GM13977 (cell line): ENCODE results near the gene CFAP46.

Experiments
- DNase-seq: peaks from one replicate; pipeline ENCODE4 v3.0.0; 2012; ENCODE audit warnings: low spot score
- in situ Hi-C: fragments of 300-500 bp; cut with MboI; formaldehyde crosslinking; loops from one replicate; pipeline ENCODE4 v1.12.0; 2022; ENCODE audit warnings: low sequenced_read_pairs, low pct_unique_long_range_greater_than_20kb, mixed read lengths, inconsistent platforms; ENCODE audit not compliant: unreplicated experiment
- TF ChIP-seq, protein P1 (sequence below): IDR thresholded peaks from 2 replicates; pipeline ENCODE4 v1.5.1; 2012; ENCODE audit warnings: mild to moderate bottlenecking, control low read depth; ENCODE audit not compliant: insufficient read depth; ENCODE audit errors: extremely low read depth, missing control alignments

The CFAP46 gene

DNA sequence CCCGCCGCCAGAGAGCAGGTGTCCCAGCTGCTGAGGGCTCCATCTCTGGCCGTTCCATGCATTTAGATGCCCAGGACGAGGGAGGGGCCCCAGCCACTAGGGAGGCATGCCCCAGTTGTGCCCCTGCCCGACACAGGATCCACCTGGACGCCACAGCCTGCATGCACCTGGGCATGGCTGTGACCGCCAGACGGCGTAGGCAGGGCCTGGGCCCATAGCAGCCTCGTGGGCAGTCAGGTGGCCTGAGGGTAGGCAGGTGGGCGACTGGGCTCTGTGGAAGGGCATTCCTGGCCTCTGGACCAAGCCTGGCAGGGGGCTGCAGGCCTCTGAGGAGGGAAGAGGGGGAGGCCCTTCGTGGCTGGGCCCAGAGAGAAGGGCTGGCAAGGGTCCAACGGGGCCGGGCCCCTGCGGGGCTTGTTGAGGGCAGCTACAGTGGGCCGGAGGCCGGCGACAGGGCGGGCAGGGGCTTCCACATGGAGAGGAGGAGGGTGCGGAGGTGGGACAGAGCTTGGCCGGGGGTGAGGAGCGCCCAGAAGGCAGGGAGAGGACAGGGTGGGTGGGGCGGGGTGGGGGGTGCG, 80.4 kb downstream of the CFAP46 start:
- in situ Hi-C loops, result no loop called here
- TF ChIP-seq, protein P1, sequence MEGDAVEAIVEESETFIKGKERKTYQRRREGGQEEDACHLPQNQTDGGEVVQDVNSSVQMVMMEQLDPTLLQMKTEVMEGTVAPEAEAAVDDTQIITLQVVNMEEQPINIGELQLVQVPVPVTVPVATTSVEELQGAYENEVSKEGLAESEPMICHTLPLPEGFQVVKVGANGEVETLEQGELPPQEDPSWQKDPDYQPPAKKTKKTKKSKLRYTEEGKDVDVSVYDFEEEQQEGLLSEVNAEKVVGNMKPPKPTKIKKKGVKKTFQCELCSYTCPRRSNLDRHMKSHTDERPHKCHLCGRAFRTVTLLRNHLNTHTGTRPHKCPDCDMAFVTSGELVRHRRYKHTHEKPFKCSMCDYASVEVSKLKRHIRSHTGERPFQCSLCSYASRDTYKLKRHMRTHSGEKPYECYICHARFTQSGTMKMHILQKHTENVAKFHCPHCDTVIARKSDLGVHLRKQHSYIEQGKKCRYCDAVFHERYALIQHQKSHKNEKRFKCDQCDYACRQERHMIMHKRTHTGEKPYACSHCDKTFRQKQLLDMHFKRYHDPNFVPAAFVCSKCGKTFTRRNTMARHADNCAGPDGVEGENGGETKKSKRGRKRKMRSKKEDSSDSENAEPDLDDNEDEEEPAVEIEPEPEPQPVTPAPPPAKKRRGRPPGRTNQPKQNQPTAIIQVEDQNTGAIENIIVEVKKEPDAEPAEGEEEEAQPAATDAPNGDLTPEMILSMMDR, result no peak
- no peak for DNase-seq

DNA sequence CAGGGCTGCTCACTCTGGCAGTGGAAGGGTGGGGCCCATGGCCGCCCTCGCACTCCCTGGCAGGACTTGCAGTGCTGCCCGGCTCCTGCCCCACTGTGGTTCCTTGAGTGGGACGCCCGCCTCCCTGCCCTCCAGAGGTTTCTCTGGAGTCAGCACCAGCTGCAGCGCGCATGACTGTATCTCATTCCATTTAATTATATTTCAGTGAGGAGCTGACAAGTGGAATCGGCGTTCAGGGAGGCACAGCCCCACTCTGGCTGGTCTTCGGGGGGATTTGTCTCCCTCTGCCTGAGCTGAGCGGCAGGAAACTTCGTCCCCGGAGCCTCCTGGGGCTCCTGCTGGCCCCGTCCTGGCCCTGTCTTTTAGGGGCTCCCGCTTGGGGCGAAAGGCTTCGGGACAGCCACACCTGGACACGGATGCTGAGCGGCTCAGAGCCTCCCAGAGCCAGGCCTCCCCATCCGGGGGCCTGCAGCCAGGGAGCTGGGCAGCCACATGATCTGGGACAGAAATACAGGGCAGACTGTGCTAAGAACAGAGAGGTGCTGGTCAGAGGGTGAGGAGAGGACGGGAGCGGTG, 81.2 kb downstream of the CFAP46 start:
- TF ChIP-seq, protein P1, result no peak
- no peak for DNase-seq
- in situ Hi-C loops, result no loop called here

DNA sequence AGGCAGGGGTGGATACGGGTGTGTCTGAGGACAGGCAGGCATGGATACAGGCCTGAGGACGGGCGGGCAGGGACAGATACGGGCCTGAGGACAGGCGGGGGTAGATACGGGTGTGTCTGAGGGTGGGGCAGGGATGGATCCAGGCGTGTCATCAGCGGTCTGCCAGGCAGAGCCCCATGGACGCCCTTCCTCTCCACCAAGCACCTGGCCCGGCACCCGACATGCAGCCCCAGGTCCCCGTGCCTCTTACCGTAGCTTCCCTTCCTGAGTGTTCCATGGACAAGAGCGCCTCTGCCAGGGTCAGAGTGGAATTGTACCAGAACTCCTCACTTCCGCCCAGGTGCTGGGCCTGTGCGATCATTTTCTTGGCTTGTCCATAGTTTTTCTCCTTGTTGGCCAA, 81.8 kb downstream of the CFAP46 start:
- in situ Hi-C loops, result no loop called here
- no peak for DNase-seq
- TF ChIP-seq, protein P1, result no peak

DNA sequence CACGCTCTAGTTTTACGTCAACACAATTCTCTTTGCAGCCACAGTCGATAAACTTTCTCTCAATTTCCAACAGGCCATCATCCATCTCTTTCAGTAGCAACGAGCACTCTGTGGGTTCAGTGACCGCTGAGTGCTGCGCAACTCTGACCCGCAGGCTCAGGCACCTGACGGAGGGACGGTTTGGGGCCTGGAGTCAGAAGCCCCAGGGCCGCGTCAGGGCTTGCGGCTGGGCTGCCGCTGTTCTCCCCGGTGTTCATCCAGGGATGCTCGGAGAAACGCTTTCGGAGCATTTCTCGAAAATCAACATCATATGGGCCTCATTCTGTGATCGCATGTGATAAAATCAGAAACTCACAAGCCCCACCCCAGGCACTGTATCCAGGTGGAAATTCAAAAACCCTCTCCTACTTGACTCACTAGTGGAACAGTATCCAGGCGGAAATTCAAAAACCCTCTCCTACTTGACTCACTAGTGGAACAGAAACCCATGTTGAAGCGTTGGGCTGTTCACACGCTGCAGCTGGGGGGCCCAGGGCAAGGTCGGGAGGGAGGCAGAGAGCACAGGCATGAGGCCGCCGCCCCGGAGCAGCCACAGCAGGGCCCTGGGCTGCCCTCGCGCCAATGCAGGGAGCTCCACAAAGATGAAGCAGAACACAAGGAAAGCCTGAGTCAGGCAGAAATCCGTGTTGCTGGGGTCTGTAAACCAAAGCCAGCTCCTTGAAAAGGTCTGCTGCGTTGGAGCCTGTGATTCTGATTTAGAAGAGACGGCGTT, 83.1 kb downstream of the CFAP46 start:
- TF ChIP-seq, protein P1, result no peak

DNA sequence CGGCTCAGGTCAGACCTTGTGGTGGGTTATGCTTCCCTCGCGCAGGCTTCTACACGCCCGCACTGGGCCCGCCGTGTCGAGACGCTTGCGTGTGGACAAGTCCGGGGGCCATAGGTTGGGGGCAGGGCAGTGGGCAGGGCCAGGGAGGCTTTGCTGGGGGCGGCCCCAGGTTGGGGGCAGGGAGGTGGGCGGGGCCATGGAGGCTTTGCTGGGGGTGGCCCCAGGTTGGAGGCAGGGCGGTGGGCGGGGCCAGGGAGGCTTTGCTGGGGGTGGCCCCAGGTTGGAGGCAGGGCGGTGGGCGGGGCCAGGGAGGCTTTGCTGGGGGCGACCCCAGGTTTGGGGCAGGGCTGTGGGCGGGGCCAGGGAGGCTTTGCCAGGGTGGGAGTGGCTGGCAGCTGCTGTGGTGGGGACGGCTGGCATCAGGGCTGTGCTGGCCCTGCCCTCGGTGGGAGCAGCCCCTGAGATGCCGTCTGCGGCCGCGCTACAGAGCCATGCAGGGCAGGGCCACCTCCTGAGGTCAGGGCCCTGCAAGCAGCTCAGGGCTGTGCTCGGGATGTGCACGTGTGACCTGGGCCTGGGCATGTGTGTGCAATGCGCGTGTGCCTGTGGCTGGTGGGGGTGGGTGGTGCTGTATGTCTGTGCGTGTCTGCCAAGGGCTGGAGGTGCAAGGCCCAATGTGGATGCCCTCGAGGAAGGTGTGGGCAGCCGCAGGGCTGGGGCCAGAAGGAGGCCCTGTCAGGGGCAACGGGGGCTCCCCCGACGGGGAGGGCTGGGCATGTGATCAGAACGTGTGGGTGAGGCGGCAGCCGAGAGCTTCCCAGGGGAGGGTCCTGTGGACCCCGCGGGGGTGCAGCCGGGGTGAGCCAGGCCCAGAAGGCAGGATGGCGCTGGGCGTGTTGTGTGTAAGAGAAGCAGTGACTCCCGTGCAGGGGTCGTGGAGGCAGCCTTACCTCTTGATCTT, 84.0 kb downstream of the CFAP46 start:
- TF ChIP-seq, protein P1, result no peak
- in situ Hi-C loops, result no loop called here

More for the DNA sequence above, 83.1 kb downstream of the CFAP46 start:
- no peak for DNase-seq
- in situ Hi-C loops, result no loop called here

DNA sequence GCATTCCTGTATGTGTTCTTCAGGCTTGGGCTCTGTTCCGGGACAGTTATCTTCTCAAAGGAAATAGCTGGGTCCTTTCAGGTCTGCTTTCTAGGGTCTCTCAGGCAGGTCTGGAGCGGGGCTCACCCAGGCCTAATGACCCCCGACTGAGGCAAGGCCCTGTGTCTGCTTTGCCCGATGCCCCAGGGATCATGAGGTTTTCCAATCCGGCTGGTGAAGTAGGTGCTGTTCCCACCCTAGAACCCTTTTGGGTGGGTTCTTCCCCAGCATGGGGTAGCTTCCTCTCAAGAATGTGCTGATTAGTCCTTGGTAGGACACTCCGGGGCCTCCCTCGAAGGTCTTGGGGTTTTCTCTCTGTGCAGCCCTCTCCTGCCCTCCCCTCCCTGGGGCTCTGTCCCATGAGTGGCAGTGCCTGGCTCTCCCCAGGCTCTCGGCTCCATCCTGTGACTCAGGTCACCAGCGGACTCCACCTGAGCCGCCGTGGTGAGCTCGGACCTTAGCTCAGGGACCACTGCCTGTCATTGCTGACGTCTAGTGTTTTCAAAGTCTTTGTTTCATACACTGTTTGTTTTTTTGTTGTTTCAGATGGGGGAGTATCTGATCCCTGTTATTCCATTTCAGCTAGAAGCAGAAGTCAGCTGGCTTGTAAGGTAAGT, 85.4 kb downstream of the CFAP46 start:
- TF ChIP-seq, protein P1, result no peak

More for the DNA sequence above, 84.0 kb downstream of the CFAP46 start:
- DNase-seq, result no peak

More for the DNA sequence above, 85.4 kb downstream of the CFAP46 start:
- in situ Hi-C loops, result no loop called here
- no peak for DNase-seq
